ENCODE data around the gene CBARP.

GRCh38 chr19:1189419-1189818 is 48.4 kb downstream of the CBARP start:
- TF ChIP-seq CTCF (IDR thresholded peaks at IDR 0.05): no peak
- no peak for TF ChIP-seq POLR2AphosphoS5 (IDR thresholded peaks at IDR 0.05)
- no peak for TF ChIP-seq EP300 (IDR thresholded peaks at IDR 0.05)
- no peak for TF ChIP-seq POLR2A (IDR thresholded peaks at IDR 0.05)

All from upper lobe of left lung (tissue), 4 donors.